OCI-LY1 (cell line): ENCODE measurements around the gene CCDC40.

Source experiments
- H2AFZ ChIP-seq: fragments of 200-600 bp; sonication (generic), shearing (Covaris generic); 2 replicates; pipeline ENCODE4 v1.6.0; 2014; ENCODE audit warnings: antibody characterized with exemption, mild to moderate bottlenecking, low read length
- H3F3A ChIP-seq: fragments of 200-600 bp; sonication (generic), shearing (Covaris generic); 2 replicates; pipeline ENCODE4 v1.6.0; 2014; ENCODE audit warnings: mild to moderate bottlenecking, antibody characterized with exemption, low read length, moderate library complexity; ENCODE audit not compliant: insufficient read depth
- H3K27ac ChIP-seq: fragments of 200-600 bp; sonication (generic); 2 replicates; pipeline ENCODE4 v1.5.1; 2014; ENCODE audit warnings: low read length, mixed run types, mild to moderate bottlenecking, low read depth; ENCODE audit not compliant: poor library complexity, severe bottlenecking
- H3K27me3 ChIP-seq: fragments of 200-600 bp; sonication (generic); 2 replicates; pipeline ENCODE4 v1.6.0; 2014; ENCODE audit warnings: antibody characterized with exemption, mild to moderate bottlenecking, low read length, moderate library complexity; ENCODE audit not compliant: insufficient read depth
- H3K36me3 ChIP-seq: fragments of 200-600 bp; sonication (generic); 2 replicates; pipeline ENCODE4 v1.6.1; 2014; ENCODE audit warnings: mild to moderate bottlenecking, antibody characterized with exemption, low read length, moderate library complexity, mixed read lengths; ENCODE audit not compliant: insufficient read depth
- H3K4me1 ChIP-seq: fragments of 200-600 bp; sonication (generic); 2 replicates; pipeline ENCODE4 v1.5.1; 2014; ENCODE audit warnings: mild to moderate bottlenecking, low read length, moderate library complexity; ENCODE audit not compliant: insufficient read depth, severe bottlenecking
- H3K4me2 ChIP-seq: fragments of 200-600 bp; sonication (generic), shearing (Covaris generic); 2 replicates; pipeline ENCODE4 v1.6.1; 2014; ENCODE audit warnings: low read length
- H3K4me3 ChIP-seq: fragments of 200-600 bp; sonication (generic); 2 replicates; pipeline ENCODE4 v1.5.1; 2014; ENCODE audit warnings: low read length, low read depth, mild to moderate bottlenecking, mixed read lengths; ENCODE audit not compliant: poor library complexity, severe bottlenecking
- H3K79me2 ChIP-seq: fragments of 200-600 bp; shearing (Covaris generic); 2 replicates; pipeline ENCODE4 v1.6.1; 2016; ENCODE audit warnings: mixed run types, low read length, mixed read lengths; ENCODE audit not compliant: insufficient read depth
- H3K9ac ChIP-seq: fragments of 200-600 bp; sonication (generic), shearing (Covaris generic); 2 replicates; pipeline ENCODE4 v1.6.1; 2014; ENCODE audit warnings: mild to moderate bottlenecking, low read length, mixed read lengths
- H3K9me2 ChIP-seq: fragments of 200-600 bp; sonication (generic), shearing (Covaris generic); 2 replicates; pipeline ENCODE4 v1.6.1; 2014; ENCODE audit warnings: low read depth, mild to moderate bottlenecking, low read length, mixed read lengths
- H3K9me3 ChIP-seq: fragments of 200-600 bp; shearing (Covaris generic); 2 replicates; pipeline ENCODE4 v1.6.1; 2014; ENCODE audit warnings: low read length, mixed read lengths
- H4K20me1 ChIP-seq: fragments of 200-600 bp; sonication (generic), shearing (Covaris generic); 2 replicates; pipeline ENCODE4 v1.6.0; 2016; ENCODE audit warnings: mild to moderate bottlenecking, low read length; ENCODE audit not compliant: insufficient read depth
- EZH2 ChIP-seq: fragments of 200-600 bp; sonication (generic), shearing (Covaris generic); IDR thresholded peaks from 2 replicates; pipeline ENCODE4 v1.8.0; 2017; ENCODE audit warnings: borderline replicate concordance, mixed run types, mild to moderate bottlenecking, antibody characterized with exemption, low read length, moderate library complexity, mixed read lengths
- TF ChIP-seq, protein P1 (sequence below): fragments of 200-600 bp; sonication (generic), shearing (Covaris generic); IDR thresholded peaks from 2 replicates; pipeline ENCODE4 v1.5.1; 2017; ENCODE audit warnings: mild to moderate bottlenecking, antibody characterized with exemption, low read length, moderate library complexity, mixed read lengths

CCDC40 gene

GRCh38 chr17:80101946-80102663 lies 65.7 kb downstream of the CCDC40 start:
- Histone ChIP-seq H3K9ac (peak overlapping the region; percentile 89), H2AFZ (0 out of 2 replicates have a peak overlapping the region, but pooled peaks have one; percentile 48), H3K4me3 (peak overlapping the region; percentile 87), H3K4me2 (peak overlapping the region; percentile 100), H4K20me1 (no peaks in the 10 kb centered on the region), H3K27me3 (peaks cover 6% of the 10 kb centered on the region; the same call in 1 of the 2 replicates), H3K4me1 (peaks cover 16% of the 10 kb centered on the region), H3K9me2 (no peaks in the 10 kb centered on the region), H3K9me3 (no peaks in the 10 kb centered on the region), H3K36me3 (no peaks in the 10 kb centered on the region), H3F3A (no peaks in the 10 kb centered on the region), H3K79me2 (no peaks in the 10 kb centered on the region), H3K27ac (no peak overlapping the region)
- TF ChIP-seq, protein P1, sequence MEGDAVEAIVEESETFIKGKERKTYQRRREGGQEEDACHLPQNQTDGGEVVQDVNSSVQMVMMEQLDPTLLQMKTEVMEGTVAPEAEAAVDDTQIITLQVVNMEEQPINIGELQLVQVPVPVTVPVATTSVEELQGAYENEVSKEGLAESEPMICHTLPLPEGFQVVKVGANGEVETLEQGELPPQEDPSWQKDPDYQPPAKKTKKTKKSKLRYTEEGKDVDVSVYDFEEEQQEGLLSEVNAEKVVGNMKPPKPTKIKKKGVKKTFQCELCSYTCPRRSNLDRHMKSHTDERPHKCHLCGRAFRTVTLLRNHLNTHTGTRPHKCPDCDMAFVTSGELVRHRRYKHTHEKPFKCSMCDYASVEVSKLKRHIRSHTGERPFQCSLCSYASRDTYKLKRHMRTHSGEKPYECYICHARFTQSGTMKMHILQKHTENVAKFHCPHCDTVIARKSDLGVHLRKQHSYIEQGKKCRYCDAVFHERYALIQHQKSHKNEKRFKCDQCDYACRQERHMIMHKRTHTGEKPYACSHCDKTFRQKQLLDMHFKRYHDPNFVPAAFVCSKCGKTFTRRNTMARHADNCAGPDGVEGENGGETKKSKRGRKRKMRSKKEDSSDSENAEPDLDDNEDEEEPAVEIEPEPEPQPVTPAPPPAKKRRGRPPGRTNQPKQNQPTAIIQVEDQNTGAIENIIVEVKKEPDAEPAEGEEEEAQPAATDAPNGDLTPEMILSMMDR = no peak
- TF ChIP-seq EZH2 = no peak

- TF ChIP-seq, protein P1 = no peak
- TF ChIP-seq EZH2 = no peak
- no peak overlapping the region; the same call in 1 of the 2 replicates for H3K9ac ChIP-seq
Observed at GRCh38 chr17:80102664-80103448, 66.4 kb downstream of the CCDC40 start.

DNA sequence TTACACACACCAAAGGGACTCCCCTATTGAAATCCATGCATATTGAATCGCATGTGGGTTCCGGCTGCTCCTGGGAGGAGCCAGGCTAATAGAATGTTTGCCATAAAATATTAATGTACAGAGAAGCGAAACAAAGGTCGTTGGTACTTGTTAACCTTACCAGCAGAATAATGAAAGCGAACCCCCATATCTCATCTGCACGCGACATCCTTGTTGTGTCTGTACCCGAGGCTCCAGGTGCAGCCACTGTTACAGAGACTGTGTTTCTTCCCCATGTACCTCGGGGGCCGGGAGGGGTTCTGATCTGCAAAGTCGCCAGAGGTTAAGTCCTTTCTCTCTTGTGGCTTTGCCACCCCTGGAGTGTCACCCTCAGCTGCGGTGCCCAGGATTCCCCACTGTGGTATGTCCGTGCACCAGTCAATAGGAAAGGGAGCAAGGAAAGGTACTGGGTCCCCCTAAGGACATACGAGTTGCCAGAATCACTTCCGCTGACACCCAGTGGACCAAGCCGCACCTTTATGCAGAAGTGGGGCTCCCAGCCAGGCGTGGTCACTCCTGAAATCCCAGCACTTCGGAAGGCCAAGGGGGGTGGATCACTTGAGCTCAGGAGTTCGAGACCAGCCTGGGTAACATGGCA lies 67.1 kb downstream of the CCDC40 start:
- no peaks in the 10 kb centered on the region for H4K20me1 ChIP-seq
- H3K9me3 ChIP-seq = no peaks in the 10 kb centered on the region
- H3K36me3 ChIP-seq = no peaks in the 10 kb centered on the region
- peaks cover 16% of the 10 kb centered on the region for H3K4me1 ChIP-seq
- peaks cover 6% of the 10 kb centered on the region; the same call in 1 of the 2 replicates for H3K27me3 ChIP-seq
- H3K27ac ChIP-seq = no peak overlapping the region
- H3K4me3 ChIP-seq = no peak overlapping the region
- TF ChIP-seq EZH2 = no peak
- TF ChIP-seq, protein P1 = no peak
- H3F3A ChIP-seq = no peaks in the 10 kb centered on the region
- no peak overlapping the region for H2AFZ ChIP-seq
- no peaks in the 10 kb centered on the region for H3K9me2 ChIP-seq
- H3K9ac ChIP-seq = no peak overlapping the region
- no peak overlapping the region for H3K4me2 ChIP-seq
- no peaks in the 10 kb centered on the region for H3K79me2 ChIP-seq

More at GRCh38 chr17:80102664-80103448, 66.4 kb downstream of the CCDC40 start:
- Histone ChIP-seq H3K9me3 (no peaks in the 10 kb centered on the region), H3K27me3 (peaks cover 6% of the 10 kb centered on the region; the same call in 1 of the 2 replicates), H3K4me3 (no peak overlapping the region), H3K4me2 (no peak overlapping the region), H3K4me1 (peaks cover 16% of the 10 kb centered on the region), H3K9me2 (no peaks in the 10 kb centered on the region), H3K27ac (no peak overlapping the region), H3K36me3 (no peaks in the 10 kb centered on the region), H4K20me1 (no peaks in the 10 kb centered on the region), H3K79me2 (no peaks in the 10 kb centered on the region), H3F3A (no peaks in the 10 kb centered on the region), H2AFZ (no peak overlapping the region)
